Ramos (cell line): Measurements from ENCODE around the gene EIF5AL1.
"Not testable (repeated sequence)": the region's sequence is repeated elsewhere in the genome, so short reads cannot be mapped to it uniquely, and the experiment has no call there.

Experiments used
- in situ Hi-C: fragments of 300-500 bp; cut with MboI; formaldehyde crosslinking; loops from one replicate; pipeline ENCODE4 v1.14.3; 2022; ENCODE audit warnings: low sequenced_read_pairs; ENCODE audit not compliant: unreplicated experiment

Gene EIF5AL1

DNA sequence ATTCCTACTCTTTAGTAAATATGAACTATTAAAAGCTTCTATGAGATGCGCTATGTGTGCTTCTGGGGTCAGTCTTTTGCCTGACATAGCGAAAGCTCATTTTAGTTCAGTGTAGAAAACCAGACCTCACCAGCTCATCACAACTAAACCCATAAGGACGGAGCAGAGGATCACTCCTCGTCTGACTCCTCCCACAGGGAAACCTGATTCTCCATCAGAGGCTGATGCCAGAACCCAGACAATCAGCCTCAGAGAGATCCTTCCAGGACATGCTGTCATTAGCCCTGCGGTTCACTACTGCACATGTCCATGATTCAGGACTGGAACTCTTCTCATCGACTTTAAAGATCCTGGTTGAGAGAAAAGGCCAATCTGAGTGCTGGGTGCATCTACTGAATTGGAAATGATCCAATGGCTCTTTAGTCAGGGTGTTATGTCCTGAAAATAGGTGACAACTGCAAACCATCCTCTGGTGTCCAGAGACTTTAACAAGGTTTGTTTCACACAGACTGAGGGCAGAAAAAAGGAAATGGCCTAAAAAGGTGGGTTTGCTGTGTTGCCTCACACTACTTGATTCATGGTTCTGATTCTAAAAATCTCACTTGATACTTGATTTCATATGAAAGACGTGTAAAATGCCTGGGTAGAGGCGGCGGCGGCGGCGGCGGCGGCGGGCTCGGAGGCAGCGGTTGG, at the start of gene EIF5AL1:
EIF5AL1 (plus strand) TSS at position 643 of the 693 bp plus-strand sequence. CDS start 117 bp downstream, outside the sequence.
- in situ Hi-C loops, result not testable (repeated sequence)

DNA sequence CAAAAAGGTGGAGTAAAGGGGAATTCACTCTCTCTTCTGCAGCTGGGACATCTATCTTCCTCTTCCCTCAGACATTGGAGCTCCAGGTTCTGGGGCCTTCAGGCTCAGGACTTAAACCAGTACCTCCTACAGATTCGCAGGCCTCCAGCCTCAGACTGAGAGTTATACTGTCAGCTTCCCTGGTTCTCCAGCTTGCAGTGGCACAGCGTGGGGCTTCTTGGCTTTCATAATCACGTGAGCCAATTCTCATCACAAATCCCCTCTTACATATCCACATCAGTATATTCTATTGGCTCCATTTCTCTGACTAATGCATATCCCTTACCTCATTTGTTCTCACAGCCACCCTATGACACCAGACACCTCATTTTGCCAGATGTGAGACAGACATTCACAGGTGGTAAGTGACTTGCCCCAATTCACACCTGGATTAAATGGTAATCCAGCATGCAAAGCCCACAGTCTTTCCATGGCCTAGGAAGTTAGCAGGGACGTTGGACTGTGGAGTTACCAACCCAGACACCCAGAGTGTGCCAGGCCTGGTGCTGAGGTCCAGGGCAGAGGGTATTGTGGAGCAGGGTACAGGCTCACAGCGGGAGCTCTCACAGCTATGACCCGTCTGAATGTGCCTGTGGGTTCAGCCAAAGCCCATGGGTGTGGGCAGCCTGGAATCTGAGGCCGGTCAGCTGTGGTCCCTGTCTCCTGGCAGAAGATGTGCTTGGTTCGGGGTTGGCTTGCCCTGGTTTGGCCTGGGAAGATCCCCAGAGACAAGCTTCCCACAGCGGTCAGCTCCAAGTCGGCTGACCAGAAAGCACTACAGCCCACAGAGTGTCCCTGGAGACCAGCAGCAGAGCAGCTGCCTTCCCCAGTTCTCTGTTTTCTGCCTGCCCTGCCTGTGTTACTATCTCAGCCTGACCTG, 48.5 kb upstream of the EIF5AL1 start:
- in situ Hi-C loops, result loop anchor here (10.0 kb wide), 1 partner anchor 89 kb away; no protein-coding TSS in a partner anchor

DNA sequence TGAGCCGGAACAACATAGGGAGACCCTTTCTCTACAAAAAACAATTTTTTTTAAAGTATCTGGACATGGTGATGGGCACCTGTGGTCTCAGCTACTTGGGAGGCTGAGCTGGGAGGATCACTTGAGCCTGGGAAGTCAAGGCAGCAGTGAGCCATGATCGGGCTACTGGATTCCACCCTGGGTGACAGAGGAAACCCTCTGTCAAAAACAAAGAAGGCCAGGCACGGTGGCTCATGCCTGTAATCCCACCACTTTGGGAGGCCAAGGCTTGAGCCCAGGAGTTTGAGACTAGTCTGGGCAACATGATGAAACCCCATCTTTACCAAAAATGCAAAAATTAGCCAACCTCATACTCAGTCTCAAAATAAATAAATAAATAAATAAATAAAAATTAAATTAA, 47.0 kb upstream of the EIF5AL1 start:
- in situ Hi-C loops, result loop anchor here (10.0 kb wide), 1 partner anchor 91 kb away; no protein-coding TSS in a partner anchor

DNA sequence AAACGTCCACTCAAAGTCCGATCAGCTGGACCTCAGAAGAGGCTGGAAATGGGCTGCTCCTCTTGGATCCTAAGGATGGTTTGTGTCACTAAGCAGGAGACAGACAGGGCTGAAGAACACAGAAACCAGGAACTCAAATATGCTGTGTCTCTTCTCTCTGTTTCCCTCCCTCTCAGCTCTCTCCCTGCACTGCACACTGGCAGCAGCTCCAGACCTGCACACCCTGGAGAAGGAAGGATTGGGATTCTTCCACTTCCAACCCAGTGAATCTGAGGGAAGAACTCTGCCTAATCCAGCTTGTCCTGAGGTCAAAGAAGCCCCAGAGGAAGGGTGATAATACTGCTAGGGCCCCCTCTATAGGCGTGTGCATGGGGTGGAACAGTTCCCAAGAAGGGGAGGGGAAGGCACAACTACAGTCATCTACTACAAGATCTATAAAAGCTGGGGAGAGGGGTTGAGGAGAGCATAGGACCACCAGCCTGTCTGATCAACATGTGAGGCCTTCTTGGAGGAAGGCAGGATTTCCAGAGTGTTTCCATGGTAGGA, 44.2 kb upstream of the EIF5AL1 start:
- in situ Hi-C loops, result loop anchor here (10.0 kb wide), 1 partner anchor 93 kb away; no protein-coding TSS in a partner anchor

DNA sequence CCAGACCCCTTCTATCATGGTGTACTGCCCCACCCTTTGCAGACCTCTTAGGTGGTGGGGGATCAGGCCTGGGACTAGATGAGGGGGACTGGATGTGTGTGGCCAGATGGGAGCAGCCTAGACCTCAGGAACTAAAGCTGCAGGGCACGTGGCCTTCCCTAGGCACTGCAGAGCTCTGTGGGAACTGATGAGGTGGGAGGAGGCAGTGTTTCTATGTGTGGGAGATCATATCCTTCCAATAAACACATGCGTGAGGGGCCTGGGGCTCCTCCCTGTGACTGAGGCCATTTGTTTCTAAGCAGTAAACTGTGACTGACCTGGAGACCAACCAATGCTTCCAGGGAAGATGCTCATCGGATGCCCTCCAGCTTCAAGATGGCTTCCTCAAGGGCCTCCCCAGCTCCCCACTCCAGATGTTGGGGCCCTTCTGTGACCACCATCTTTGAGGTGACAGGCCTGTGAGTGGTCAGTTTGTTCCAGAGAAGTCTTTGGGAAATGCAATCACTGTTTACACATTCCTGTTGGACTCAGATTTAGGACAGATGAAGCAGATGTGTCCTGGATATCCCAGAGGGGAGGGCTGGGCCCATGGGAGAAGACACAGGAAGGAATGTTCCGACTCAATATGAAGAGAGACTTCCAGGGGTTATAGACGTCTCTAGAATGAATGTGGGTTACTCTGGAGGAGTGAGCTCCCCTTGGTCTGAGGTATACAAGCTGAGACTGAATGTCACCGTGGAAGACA, 43.3 kb upstream of the EIF5AL1 start:
- in situ Hi-C loops, result loop anchor here (10.0 kb wide), 1 partner anchor 94 kb away; no protein-coding TSS in a partner anchor

DNA sequence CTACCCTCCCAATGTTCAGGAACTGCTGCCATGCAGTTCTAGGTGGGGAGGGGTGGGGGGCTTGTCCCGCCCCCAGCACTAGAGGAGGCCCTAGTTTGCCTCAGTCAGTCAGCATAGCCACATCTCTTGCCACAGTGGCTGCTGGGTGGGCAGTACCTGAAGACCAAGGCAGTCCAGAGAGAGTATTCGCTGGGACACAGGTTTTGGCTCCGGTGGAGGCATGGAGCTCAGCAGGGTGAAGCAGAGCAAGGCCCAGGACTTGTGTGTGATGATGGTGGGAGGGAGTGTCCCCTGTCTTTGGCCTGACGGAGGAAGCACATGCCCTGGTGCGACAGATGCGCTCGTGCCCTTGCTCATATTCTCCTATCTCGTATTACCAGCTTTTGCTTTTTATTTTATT, 42.2 kb upstream of the EIF5AL1 start:
- in situ Hi-C loops, result no loop called here

DNA sequence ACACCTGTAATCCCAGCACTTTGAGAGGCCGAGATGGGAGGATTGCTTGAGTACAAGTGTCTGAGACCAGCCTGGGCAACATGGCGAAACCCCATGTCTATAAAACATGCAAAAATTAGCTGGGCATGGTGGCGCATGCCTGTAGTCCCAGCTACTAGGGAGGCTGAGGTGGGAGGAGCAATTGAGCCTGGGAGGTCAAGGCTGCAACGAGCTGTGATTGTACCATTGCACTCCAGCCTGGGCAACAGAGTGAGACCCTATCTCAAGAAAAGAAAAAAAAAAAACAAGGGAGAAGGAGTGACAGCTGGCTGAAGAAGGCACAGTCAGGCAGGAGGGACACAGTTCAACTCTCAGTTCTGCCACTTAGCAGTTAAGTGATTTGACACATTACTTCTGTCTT, 40.6 kb upstream of the EIF5AL1 start:
- in situ Hi-C loops, result no loop called here

DNA sequence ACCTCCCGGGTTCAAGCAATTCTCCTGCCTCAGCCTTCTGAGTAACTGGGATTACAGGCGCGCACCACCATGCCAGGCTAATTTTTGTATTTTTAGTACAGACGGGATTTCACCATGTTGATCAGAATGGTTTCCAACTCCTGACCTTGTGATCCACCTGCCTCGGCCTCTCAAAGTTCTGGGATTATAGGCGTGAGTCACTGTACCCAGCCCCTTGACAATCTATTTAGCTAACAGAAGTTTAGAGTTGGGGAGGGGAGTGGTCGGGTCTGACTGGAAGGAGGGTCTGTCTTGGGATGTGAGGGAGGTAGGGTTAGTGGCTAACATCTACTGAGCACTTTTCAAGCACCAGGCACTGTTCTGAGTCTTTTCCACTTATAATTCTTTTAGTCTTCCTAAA, 39.9 kb upstream of the EIF5AL1 start:
- in situ Hi-C loops, result no loop called here

DNA sequence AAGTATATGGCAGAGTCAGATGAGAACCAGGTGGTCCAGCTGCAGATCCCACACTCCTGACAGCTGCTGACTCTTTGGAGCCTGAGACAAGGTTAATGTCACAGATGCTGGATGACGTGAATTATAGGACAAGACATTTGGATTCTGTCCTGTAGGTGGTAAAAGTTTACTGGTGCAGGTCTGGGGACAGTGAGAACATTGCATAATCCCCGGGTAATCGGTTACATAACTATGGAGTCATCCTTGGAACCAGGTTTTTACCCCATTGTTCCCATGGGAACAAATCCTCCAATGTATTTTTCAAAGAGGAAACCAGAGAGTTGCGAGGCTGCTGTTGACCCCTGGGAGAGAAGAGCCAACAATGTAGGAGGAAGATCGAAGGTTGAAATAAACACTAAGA, 39.4 kb upstream of the EIF5AL1 start:
- in situ Hi-C loops, result no loop called here

DNA sequence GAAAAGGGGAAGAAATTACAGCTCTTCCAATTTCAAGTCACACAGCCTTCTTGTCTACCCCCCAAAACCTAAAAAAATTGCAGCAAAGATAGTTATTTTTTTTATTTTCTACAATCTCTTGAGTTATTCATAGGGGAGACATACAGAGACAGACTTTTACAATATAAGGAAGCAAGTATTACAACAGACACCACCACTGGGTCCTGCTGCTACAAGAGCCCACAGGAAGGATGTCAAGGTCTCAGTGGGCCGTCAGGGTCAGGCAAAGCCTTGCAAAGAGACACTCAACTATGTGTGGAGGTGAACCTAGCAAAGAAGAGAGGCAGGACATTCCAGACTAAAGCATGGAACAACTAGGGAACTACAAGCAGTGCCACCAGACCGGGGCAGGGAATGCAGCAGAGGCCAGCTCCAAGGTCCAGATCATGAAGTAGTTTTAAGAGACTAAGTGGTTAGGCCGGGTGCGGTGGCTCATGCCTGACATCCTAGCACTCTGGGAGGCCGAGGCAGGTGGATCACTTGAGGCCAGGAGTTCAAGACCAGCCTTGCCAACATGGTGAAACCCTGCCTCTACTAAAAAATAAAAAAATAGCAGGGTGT, 38.7 kb upstream of the EIF5AL1 start:
- in situ Hi-C loops, result no loop called here

DNA sequence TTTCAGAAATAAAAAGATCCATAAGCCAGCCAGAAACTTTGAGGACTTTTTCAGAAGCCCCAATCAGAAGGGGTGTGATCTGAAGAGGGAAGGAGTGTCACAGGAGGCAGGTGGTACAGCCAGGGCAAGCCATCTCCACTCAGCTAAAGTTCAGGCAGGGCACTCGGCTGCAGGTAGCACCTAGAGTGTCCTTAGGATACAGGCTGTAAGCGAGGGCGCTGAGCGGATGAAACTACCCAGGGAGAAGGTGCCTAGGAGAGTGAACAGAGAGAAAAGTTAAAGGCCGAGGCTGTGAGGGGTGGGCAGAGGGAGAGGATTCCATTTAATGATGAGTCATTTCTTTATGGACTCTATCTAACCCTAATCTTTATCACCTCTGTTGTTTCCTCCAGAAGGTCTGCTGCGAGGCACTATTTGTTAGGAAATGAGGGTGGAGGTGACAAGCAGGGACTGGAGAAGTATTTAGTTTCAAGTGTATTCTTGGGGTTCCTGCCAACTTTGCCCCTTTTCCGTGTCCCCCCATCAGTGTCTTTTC, 37.1 kb upstream of the EIF5AL1 start:
- in situ Hi-C loops, result no loop called here

DNA sequence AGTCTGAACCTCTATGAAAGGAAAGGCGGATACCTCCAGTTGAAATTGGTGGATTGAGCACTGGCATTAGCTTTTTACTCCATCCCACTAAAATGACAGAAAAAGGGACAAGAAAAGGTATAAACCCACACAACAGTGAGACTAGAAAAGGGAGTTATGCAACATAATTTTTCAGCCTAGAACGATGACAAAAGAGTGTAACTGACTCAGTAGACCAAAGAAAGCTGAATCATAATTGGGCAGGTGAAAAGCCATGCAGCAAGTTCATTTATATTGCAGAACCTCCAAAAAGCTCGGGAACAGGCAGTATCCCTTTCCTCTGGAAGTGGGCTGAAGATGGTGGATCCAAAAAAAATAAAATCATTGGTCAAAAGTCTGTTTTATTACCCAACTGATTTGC, 36.5 kb upstream of the EIF5AL1 start:
- in situ Hi-C loops, result no loop called here

DNA sequence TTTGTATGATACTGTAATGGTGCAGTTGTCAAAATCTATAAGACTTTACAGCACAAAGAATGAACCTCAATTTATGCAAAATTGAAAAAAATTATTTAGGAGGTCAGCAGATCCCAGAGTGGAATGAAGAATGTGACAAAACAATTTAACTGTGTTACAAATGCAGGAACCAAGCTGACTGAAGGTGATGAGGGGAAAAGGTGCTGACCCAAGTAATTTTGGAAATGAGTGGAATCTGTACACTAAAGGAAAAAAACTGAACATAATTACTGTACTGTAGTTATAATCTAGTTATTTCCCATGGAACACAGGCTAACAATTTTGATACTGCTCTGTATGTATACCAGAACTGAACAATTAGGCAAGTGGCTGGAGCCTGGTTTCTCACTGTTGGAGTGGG, 35.7 kb upstream of the EIF5AL1 start:
- in situ Hi-C loops, result no loop called here

DNA sequence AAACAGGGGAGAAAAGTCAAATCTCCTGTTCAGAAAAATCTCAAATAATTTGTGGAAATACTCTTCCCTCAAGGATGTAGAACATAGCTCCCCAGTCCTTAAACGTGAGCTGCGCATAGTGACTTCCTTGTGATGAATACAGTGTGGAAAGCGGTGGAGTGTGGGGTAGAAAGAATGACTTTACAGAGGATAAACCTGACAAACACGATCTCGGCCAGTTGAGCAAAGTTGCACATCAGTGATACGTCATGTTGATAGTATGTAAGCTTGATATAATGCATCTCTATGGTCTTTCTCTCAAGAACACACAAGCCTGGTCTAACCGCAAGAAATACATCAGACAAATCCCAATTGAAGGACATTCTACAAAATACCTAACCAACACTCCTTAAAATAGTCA, 34.9 kb upstream of the EIF5AL1 start:
- in situ Hi-C loops, result no loop called here

DNA sequence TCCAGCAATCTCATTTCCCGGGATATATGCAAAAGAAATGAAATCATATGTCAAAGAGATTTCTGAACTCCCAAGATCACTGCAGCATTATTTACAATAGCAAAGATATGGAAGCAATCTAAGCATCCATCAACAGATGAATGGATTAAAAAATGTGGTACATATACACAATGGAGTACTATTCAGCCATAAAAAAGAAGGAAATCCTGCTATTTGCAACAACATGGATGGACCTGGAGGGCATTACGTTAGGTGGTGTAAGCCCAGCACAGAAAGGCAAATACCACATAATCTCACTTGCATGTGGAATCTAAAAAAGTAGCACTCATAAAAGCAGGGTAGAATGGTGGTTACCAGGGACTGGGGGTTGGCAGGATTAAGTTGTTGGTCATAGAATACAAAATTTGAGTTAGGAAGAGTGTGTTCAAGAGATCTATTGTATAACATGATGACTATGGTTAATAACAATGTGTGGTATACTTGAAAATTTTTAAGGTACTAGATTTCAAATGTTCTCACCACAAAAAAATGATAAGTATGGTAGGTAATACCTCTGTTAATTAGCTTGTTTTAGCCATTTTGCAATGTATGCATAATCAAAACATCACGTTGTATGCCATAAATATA, 32.9 kb upstream of the EIF5AL1 start:
- in situ Hi-C loops, result no loop called here

DNA sequence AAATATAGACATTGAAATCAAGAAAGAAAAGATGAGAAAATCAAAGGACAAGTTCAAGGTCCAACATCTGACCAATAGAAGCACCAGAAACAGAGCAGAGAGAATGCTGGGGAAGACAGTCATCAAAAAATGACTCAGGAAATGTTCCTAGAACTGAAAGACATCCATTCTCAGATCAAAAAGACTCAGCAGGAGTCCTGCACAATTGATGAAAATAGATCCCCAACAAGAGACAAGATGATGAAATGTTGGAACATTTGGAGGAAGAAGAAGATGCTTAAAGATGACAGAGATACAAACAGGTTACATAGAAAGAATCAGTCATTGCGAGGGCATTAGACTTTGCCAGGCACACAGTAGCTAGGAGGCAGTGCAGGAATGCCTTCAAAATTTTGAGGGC, 30.0 kb upstream of the EIF5AL1 start:
- in situ Hi-C loops, result no loop called here

DNA sequence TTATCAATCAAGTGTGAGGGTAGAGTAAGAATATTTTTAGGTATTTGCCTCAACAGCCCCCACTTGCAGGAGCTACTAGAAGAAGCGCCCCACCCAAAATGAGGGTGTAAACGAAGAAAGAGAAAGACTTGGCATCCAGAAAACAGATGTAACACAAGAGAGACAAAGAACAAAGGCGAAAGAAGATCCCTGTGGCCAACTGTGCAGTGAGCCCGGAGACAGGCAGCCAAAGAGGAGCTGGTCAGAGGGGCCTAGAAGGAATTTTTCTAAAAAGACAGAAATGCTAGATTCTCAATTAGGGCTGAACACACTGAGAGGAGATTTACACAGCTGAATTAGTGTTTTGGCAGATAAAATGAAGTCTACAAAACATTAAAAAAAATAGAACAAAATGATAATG, 29.6 kb upstream of the EIF5AL1 start:
- in situ Hi-C loops, result no loop called here

DNA sequence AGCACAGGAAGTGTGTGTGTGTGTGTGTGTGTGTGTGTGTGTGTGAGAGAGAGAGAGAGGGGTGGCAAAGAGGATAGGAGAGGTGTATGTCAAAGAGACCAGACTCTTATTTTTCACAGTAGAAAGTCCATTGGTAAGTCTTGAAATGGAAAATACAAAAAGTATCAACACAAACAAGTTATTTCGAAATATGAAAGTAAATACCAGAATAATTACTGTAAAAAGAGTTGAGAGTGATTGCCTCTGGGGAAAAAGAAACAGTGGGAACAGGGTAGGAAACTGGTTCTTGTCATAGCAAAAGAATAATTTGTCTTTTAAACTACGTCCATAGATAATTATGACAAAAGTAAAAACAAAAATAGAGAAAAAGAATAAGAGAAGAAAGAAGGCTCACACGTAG, 29.0 kb upstream of the EIF5AL1 start:
- in situ Hi-C loops, result no loop called here

DNA sequence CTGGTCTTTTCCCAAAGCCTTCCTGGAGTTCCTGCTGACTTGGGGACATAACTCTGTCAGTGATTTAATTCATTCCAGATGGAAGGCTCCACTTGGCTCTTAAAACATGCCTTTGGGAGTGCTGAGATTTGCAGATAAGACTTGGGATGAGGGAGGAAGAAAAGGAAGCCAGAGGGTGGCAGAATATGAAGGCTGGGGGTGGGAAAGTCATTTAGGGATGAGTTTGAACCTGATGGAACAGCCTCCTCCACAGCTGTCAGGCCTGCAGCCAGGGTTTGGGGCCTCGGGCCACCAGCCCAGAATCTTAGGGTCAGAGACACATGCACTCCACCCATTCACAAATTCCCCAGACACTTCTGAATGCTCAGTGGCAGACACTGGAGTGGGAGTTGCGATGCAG, 28.4 kb upstream of the EIF5AL1 start:
- in situ Hi-C loops, result no loop called here
